ENCODE data around the gene PNPLA1.

DNA sequence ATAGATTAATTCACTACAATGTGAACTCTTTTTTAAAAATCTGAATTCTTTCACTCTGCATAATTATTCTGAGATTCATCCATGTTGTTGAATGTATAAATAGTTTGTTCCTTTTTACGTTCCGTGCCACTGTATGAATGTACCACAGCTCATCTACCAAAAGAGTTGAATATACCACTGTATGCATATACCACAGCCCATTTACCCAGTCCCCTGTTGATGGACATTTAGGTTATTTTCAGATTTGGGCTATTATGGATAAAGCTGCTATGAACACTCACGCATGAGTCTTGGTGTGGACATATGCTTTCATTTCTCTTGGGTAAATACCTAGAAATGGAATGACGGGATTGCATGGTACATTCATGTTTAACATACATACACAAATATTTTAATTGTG, 28.2 kb downstream of the PNPLA1 start:
- TF ChIP-seq ZFX (IDR thresholded peaks at IDR 0.05; ENCODE audit: borderline replicate concordance) (no peak), CTCF (IDR thresholded peaks at IDR 0.05) (no peak)

All from 22Rv1 (cell line).